DMS53 (cell line): Measurements from ENCODE around the gene BAHCC1.
A peak's percentile ranks its signal among the peaks of the same experiment; 100 is the strongest.

Experiments used
- DNase-seq: peaks from one replicate; lab custom pipeline; 2025; lab: John Stamatoyannopoulos, UW

The BAHCC1 gene

DNA sequence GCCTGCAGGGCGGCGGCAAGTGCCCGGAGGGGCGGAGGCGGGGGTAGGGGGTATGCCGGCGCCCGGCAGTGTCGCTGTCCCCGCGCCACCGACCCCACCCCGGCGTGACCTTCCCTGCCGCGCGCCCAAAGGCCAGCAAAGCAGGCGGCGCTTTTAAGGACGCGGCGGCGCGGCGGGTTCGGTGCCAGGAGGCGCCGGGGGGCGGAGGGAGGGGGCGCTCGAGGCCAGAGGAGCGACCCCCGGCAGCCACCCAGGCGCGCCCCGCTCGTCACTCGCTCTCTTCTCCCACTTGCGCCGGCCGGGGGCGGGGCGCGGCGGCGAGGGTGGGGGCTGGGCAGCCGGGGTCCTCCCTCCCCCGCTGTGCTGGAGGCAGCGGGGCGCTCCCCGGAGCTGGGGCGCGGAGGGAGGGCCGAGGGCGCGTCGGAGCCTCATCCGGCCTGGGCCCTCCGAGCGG, 8.6 kb upstream of the BAHCC1 start:
- DNase-seq = peak; percentile 51

GRCh38 chr17:81387100-81388090, 7.9 kb upstream of the BAHCC1 start:
- peak; percentile 70 for DNase-seq

- DNase-seq = no peak
These were observed 7.1 kb upstream of the BAHCC1 start for GRCh38 chr17:81388091-81388611.

DNA sequence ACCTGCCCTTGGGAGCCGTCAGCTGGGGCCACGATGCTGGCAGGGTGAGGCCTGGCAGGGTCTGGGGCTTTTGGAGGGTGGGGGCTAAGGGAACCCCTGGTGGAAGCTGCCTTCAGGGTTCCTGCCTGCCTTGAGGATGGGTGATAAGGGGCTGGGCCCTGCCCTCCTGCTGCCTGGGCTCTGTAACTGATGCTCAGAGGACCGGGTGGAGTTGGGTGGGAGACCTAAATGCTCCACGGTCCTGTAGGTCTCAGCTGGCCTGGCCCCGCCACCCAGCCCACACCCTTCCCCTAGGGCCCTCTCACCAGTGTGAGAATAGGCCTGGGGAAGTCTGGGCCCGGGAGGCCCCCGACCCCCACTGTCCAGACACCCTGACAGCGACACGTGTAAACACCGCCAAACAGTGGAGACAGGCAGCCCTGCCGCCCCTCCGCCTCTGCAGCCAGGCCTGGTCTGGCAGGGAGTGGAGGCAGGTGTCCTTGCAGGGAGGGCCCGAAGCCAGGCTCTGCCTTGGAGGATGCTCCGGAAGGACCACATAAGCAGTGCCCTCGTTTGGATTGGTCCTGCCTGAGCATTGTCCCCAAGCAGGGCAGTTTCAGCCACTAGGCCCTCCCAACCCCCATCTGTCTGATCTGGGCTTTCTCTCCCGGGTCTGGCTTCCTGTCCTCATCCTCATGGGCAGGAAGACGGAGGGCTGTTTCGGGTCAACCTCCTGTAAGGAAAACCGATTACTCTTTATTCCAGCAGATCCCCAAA, 6.5 kb upstream of the BAHCC1 start:
- DNase-seq = peak; percentile 47

GRCh38 chr17:81389585-81389984, 5.7 kb upstream of the BAHCC1 start:
- DNase-seq = no peak

- DNase-seq = no peak
These were observed 5.0 kb upstream of the BAHCC1 start for GRCh38 chr17:81390029-81390872.

DNA sequence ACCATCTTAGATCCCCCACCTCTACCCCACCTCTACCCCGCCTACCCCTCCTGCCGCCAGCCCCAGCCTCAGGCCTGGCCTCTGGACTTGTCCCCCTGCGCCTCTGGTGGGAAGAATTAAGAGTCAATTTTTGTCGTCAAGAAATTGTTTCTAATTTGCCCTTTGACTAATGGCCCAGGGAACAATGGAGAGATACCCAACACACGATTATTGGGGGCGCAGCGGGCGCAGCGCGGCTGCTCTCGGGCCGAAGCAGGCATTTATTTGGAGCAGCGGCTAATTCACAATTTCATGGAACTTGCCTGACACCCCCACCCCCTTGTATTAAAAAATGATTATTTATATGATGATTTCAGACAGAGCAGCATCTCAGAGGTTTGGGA, 4.4 kb upstream of the BAHCC1 start:
- DNase-seq = no peak

DNA sequence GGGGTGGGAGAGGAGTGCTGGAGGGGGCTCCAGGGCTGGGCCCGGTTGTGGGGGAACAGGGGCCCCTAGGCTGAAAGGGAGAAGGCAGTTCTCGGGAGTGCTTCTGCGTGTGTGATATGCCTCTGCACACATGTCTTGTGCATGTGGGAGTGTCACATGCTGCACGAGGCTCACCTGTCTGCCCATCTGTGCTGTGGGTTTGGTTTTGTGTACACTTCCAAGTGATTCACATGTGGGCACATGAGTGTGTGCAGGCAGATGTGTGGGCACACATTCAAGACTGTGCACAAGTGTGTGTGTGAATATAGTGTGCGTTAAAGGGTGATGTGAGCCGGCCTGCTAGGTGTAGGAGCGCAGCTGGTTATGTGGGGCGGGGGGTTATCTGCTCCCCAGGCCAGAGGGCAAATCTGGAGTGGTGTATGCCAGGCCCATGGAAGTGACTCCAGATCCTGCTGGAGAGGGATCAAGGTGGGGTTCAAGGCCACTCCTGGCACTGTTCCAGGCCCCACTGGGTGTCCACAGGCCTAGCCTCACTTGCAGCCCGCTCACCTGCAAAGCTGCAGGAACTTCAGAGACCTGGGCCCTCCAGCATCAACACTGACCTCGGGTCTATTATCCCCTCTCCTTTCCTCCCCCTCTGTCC, 3.8 kb upstream of the BAHCC1 start:
- DNase-seq = peak; percentile 47

GRCh38 chr17:81391936-81392908, 3.0 kb upstream of the BAHCC1 start:
- no peak for DNase-seq

DNA sequence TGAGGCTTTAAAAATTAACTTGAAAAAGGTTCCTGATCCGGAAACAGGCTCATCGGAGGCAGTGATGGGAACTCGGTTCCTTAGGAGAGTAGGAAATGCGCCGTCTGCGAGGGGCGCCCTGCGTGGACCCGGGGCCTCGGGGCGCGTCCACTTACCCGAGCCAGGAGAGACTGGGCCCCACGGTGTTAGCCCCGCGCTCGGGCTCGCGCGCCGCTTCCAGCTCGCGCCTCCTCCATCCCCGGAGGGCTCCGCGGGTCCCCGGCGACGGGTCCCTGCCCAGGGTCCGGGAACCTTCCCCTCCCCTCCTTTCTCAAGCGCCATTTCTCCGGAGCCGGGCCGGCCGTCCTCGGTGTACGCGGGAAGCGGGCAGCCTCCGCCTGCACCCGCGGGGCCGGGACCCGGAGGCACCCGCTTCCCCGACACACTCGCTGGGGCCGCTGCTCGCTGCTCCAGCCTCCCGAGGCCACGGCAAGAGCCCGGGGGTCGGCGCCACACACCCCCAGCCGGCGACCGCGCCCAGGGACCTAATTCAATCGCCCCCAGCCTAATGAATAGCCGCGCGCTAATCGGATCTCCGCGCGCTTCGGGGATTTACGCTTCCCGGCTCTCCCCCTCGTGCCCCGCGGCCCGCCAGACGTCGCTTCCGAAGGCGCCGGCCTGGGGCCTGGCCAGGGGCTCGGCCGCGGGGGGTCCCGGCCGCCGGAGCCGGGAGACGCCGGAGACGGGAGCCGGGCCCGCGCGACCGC, 2.2 kb upstream of the BAHCC1 start:
- DNase-seq = peak; percentile 76

- peak; percentile 100 for DNase-seq
These were observed 1.4 kb upstream of the BAHCC1 start for GRCh38 chr17:81393684-81394376.

DNA sequence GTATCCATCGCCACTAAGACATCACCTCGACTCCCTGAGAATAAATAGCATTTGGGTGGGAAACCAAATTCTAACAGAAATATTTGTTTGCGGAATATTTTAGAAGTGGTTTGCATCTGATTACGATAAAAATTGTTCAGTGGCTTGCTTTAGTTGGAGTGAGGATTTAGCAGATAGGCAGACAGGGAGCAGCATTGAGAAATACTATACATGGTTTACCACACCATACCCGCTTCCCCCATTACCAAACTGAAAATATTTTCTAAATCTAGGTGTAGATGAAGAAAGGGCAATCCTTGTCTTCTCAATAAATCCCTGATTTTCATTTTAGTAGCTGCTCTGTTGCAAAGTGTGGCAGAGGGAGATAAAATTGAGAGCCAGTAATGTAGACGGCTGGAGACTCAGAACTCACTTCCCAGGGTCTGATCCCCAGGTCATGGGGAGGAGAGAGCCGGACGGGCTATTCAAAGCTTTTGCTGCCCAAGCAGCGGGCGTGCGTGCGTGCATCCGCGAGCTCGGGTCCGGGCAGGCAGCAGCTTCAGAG, 808 bp upstream of the BAHCC1 start:
- no peak for DNase-seq

DNA sequence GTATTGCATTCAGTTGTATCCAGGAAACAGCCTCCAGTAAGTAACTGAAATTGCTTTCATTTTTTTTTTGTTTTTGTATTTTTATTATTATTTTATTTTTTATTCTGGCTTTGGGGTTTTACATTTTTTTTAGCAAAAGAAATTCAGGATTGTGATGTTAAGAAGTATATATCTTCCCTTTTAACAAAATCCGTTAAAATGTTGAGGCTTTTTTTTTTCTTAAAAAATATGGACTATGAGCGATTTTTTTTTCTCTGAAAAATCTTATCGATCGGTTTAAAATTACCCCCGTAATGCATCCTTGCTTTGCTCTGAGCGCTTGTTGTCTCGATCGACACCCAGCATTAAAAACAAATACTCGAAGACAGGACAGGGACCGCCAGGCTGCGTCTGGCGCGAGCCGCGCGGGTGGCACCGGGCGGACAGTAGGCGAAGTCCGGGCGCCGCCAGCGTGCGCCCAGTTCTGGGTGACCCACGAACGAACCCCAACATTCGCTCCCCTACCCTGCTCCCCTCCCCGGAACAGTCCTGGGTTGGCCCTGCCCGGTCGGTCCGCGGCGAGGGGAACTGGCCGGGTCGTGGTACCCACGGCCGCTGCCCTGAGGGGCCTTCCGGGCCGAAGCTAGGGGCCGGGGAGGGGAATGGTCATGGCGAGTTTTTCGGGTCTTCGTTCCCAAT, 482 bp downstream of the BAHCC1 start:
- peak; percentile 69 for DNase-seq

- DNase-seq = no peak
These were observed 1.0 kb downstream of the BAHCC1 start for GRCh38 chr17:81396278-81396721.

DNA sequence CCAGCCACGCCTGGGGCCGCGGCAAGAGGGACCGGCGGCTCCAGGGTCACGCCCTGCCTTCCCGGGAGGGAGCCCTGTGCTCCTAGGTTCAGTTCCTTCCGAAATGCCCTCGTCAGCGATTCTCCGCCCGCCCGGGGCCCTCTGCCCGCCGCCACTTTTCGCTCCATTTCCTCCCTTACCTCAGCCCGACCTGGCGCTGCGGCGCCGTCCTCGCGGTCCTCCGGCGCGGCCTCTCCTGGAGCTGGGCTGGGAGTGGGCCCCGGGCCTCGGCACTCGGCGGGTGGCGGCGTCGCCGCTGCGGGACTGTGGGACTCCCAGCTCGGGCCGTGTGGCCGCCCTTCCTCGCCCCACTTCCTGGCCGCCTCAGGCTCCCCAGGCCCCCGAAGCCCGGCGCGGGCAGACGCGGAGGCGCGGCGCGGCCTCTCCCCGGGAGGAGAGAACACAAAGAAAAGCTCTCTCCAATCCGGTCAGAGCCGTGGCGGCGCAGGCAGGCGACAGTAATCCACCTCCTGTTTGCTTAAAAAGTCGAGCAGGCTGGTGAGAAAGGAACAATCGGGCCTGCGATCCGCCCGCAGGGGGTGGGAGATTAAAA, 1.6 kb downstream of the BAHCC1 start:
- DNase-seq = peak; percentile 82

DNA sequence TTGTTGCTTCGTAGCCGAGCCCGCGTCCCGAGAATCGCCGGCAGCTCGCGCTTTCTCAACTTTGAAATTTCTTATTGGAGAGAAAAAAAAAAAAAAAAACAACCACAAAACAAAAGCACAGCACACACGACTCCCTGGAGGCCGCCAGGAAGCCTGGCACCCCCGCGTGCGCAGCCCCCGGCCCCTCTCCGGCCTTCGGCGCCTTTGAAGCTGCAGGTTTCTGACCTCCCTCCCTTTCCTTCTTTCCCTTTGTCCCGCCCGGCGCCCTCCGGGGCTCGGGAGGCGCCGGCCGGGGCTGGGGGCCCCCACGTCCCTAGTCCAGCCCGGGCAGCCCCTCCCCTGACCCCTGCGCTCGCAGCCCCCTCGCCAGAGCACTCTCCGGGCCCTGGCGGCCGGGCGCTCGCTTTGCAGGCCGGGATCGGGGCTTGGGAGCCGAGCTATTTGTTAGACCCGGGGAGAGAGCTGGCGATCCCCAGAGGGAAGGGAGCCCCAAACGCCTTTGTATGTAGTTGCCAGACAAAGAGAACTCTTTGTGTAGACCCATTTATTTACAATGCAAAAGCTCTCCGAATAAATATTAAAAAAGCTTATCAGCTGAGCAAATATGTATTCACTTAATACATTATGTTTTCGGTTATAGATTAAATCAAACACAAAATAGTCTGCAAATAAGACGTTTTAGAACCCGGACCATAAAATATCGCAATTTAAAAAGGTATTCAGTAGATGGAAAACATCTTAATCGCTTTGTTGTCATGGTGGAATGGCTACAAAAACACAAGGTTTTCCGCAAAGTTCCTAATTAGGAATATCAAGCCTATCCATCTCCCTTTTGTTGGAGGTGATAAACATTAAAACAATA, 2.3 kb downstream of the BAHCC1 start:
- DNase-seq = peak; percentile 82
